SK-N-MC (cell line): Measurements from ENCODE around the gene VIPR2.

Experiments
- DNase-seq: peaks from one replicate; pipeline ENCODE4 v3.0.0-alpha.2; 2011; ENCODE audit warnings: low read depth, low spot score
- H3K27ac ChIP-seq: fragments of 200-600 bp; sonication (generic); 2 replicates; pipeline ENCODE4 v1.5.1; 2016; ENCODE audit warnings: mixed run types
- H3K36me3 ChIP-seq: fragments of 200-600 bp; sonication (generic); 2 replicates; pipeline ENCODE4 v1.6.1; 2017; ENCODE audit warnings: antibody characterized with exemption, low read length, mixed read lengths; ENCODE audit not compliant: insufficient read depth
- H3K4me3 ChIP-seq: fragments of 200-600 bp; sonication (generic); 2 replicates; pipeline ENCODE4 v1.5.1; 2016
- H3K9ac ChIP-seq: fragments of 200-600 bp; sonication (generic); 2 replicates; pipeline ENCODE4 v1.8.0; 2017; ENCODE audit warnings: mixed run types, mixed read lengths; ENCODE audit not compliant: insufficient read length
- H3K9me3 ChIP-seq: fragments of 200-600 bp; sonication (generic); 2 replicates; pipeline ENCODE4 v1.6.1; 2017; ENCODE audit warnings: low read depth, mild to moderate bottlenecking, antibody characterized with exemption, low read length, moderate library complexity, mixed read lengths
- EZH2 ChIP-seq: fragments of 200-600 bp; sonication (generic); IDR thresholded peaks from one replicate; pipeline ENCODE4 v1.6.1; 2017; ENCODE audit warnings: antibody characterized with exemption
- FOXP2 ChIP-seq: optimal IDR thresholded peaks from 2 replicates; pipeline ENCODE3; 2011; ENCODE audit warnings: mild to moderate bottlenecking, moderate library complexity; ENCODE audit not compliant: insufficient read depth; ENCODE audit errors: extremely low read length, control extremely low read depth
- POLR2AphosphoS5 ChIP-seq: IDR thresholded peaks from 2 replicates; pipeline ENCODE4 v1.6.1; 2012; ENCODE audit warnings: mild to moderate bottlenecking, low read depth, low read length, borderline replicate concordance

VIPR2 gene

GRCh38 chr7:159040146-159040545 lies 104.5 kb downstream of the VIPR2 start:
- TF ChIP-seq FOXP2 (no peak), POLR2AphosphoS5 (no peak), EZH2 (no peak)
- H3K27ac ChIP-seq: no peak overlapping the region
- H3K9me3 ChIP-seq: no peaks in the 10 kb centered on the region
- no peak for DNase-seq
- no peaks in the 10 kb centered on the region for H3K36me3 ChIP-seq
- no peak overlapping the region for H3K9ac ChIP-seq
- no peak overlapping the region for H3K4me3 ChIP-seq

- no peak for TF ChIP-seq POLR2AphosphoS5
- no peak for TF ChIP-seq EZH2
- TF ChIP-seq FOXP2: no peak
- Histone ChIP-seq H3K27ac (no peak overlapping the region), H3K9ac (no peak overlapping the region), H3K4me3 (no peak overlapping the region), H3K36me3 (no peaks in the 10 kb centered on the region), H3K9me3 (no peaks in the 10 kb centered on the region)
- no peak for DNase-seq
Observed at GRCh38 chr7:159039716-159040115, 105.0 kb downstream of the VIPR2 start.

- Histone ChIP-seq H3K36me3 (no peaks in the 10 kb centered on the region), H3K27ac (no peak overlapping the region), H3K9ac (no peak overlapping the region), H3K4me3 (no peak overlapping the region), H3K9me3 (no peaks in the 10 kb centered on the region)
- no peak for TF ChIP-seq FOXP2
- TF ChIP-seq POLR2AphosphoS5: no peak
- no peak for TF ChIP-seq EZH2
- no peak for DNase-seq
Observed at GRCh38 chr7:159038066-159038465, 106.6 kb downstream of the VIPR2 start.

DNA sequence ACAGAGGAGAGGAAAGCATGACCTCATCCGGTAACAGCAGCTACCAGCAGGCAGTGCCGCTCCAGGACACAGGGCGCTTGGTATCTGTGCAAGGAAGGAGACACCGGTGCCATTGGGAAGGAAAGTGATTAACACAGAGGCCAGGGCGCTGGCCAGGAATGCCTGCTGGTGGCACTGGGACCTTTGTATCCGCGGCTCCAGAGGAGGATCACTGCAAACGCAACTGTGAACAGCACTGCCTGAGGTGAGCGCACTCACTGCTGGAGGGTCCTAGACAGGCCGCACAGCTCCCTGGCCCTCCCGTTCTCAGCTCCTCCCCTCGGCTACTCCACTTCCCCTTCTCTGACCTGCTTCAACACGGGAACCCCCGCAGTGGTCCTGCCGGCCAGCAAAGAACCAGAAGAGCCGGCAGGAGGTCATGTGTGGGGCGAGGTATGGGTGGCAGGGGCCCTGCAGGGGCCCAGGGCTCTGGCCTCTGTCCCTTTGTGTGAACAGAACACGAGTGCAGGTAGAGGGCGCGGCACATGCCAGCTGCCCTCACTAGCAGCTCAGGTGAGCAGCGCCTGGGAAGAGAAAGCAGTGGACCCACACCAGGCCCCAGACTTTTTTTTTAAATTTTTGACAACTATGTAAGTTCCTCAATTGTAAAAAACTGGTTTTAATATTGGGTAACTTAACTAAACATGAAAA lies 107.6 kb downstream of the VIPR2 start:
- H3K36me3 ChIP-seq: no peaks in the 10 kb centered on the region
- no peak for DNase-seq
- H3K9ac ChIP-seq: no peak overlapping the region
- no peak for TF ChIP-seq POLR2AphosphoS5
- no peak for TF ChIP-seq EZH2
- TF ChIP-seq FOXP2: no peak
- no peaks in the 10 kb centered on the region for H3K9me3 ChIP-seq
- H3K27ac ChIP-seq: no peak overlapping the region
- H3K4me3 ChIP-seq: no peak overlapping the region

DNA sequence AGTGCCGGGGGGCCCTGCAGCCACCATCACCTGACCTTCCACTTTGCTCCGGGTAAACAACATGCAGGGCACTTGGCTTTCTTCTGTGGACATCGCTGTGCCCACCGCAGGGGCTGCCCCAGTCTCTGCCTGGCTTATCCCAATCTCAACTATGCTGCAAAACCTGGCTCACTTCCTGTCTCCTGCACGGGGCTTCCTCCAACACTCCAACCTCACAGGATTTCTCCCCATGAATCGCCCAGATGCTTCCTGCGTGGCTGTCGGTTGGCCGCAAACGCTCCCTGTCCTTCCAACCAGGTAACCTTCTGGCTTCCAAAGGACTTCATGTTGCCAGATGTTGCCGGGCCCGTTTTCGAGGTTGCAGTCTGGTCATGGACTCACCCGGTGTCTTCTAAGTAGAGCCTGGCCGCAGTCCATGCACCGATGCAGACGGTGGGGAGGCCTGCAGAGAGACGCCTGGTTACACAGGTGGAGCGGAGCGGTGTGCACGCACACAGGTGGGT lies 109.0 kb downstream of the VIPR2 start:
- no peak for TF ChIP-seq FOXP2
- no peak for TF ChIP-seq EZH2
- no peak for TF ChIP-seq POLR2AphosphoS5
- Histone ChIP-seq H3K9me3 (no peaks in the 10 kb centered on the region), H3K4me3 (no peak overlapping the region), H3K36me3 (no peaks in the 10 kb centered on the region), H3K9ac (no peak overlapping the region), H3K27ac (no peak overlapping the region)
- no peak for DNase-seq

- H3K9me3 ChIP-seq: no peaks in the 10 kb centered on the region
- no peak for DNase-seq
- H3K27ac ChIP-seq: no peak overlapping the region
- H3K36me3 ChIP-seq: no peaks in the 10 kb centered on the region
- TF ChIP-seq FOXP2 (no peak), EZH2 (no peak), POLR2AphosphoS5 (no peak)
- no peak overlapping the region for H3K9ac ChIP-seq
- no peak overlapping the region for H3K4me3 ChIP-seq
Observed at GRCh38 chr7:159034988-159035387, 109.7 kb downstream of the VIPR2 start.

GRCh38 chr7:159034394-159034793 lies 110.3 kb downstream of the VIPR2 start:
- Histone ChIP-seq H3K9ac (no peak overlapping the region), H3K9me3 (no peaks in the 10 kb centered on the region), H3K4me3 (no peak overlapping the region), H3K36me3 (no peaks in the 10 kb centered on the region), H3K27ac (no peak overlapping the region)
- no peak for DNase-seq
- TF ChIP-seq EZH2: no peak
- TF ChIP-seq POLR2AphosphoS5: no peak
- no peak for TF ChIP-seq FOXP2

DNA sequence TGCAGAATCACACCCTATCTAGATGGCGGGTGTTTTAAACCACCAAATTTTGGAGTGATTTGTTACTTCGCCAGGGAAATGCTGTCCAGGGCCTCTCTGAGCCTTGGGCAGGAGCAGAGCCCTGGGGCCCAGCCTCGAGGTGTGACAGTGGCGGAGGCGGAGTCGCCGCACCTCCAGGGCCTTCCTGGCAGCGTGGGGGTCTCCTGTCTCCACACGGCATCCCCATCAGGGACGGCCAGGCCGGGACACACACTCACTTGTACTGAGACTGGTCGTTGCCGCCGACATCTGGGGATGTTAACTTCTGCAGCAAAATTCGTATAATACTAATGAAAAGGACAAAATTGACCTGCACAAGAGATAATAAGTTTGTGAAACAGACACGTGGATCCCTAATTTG lies 110.7 kb downstream of the VIPR2 start:
- H3K9me3 ChIP-seq: no peaks in the 10 kb centered on the region

DNA sequence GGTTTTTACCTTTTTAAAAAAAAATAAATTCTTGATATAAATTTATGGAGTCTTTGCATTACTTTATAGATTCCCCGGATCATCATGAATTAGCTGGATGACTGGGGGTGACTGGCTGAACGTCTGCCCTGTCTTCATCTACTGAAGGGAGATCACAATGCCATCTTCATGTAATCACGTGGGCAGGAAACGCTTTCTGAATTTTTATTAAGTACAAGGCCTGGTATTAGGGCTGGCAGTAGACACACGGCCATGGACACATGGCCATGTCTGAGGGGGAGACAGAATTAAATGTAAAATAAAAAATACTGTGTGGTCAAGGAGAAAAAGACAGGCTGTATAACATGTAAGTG lies 111.2 kb downstream of the VIPR2 start:
- no peak for DNase-seq
- Histone ChIP-seq H3K36me3 (no peaks in the 10 kb centered on the region), H3K9ac (no peak overlapping the region), H3K4me3 (no peak overlapping the region), H3K27ac (no peak overlapping the region), H3K9me3 (no peaks in the 10 kb centered on the region)
- TF ChIP-seq POLR2AphosphoS5 (no peak), EZH2 (no peak), FOXP2 (no peak)

More for the DNA sequence above, 110.7 kb downstream of the VIPR2 start:
- no peaks in the 10 kb centered on the region for H3K36me3 ChIP-seq
- no peak overlapping the region for H3K4me3 ChIP-seq
- H3K27ac ChIP-seq: no peak overlapping the region
- no peak overlapping the region for H3K9ac ChIP-seq
- no peak for TF ChIP-seq POLR2AphosphoS5
- TF ChIP-seq FOXP2: no peak
- no peak for TF ChIP-seq EZH2
- DNase-seq: no peak
